Activated T-cell treated with anti-CD3 and anti-CD28 coated beads for 1 hour (primary cell): ENCODE measurements around the gene PSMD8.
"Not testable (repeated sequence)": the region's sequence is repeated elsewhere in the genome, so short reads cannot be mapped to it uniquely, and the experiment has no call there.

Source experiments
- DNase-seq: peaks from one replicate; pipeline ENCODE4 v3.0.0-alpha.2; 2020; ENCODE audit warnings: low read depth

Gene PSMD8

DNA sequence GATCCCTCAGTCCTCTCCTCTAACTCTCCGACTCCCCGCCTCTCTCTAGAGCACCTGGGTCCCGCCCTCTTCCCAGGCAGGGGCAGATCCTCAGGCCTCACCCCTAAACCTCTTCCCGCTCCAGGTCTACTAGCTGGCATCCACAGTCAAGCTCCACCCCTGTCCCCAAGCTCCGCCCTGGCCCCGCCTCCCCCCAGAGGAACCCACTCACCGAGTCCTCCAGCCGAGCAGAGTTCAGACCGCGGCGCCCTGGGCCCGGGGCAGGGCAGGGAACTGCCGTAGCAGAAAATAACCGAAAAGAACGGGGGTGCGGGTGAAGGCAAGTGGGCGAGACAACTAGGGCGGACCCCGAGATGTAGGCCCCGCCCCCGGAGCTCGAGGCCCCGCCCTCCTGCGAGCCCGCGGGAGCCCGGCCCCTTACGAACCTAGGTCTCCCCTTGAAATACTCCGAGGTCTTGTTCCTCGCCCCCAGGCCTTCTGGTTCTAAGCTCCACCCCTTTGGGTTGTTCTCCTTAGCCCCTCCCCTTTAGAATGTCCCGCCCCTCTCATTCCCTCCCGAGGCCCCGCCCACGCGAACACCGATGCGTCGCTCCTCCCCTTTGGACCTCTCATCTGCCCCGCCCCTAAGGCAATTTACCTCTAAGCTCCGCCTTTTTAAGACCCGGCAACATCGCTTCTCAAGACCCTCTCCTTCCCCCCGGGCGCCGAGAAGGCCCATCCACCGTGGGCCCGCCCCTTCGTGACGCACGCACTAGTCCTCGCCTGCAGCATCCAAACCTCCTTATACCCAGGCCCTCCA, 13.4 kb downstream of the PSMD8 start, which contains the start of gene GGN:
Gene GGN, minus strand, starts transcription at position 485 of the 799 bp plus-strand sequence. CDS start 773 bp downstream, outside the sequence.
- peak; percentile 69 for DNase-seq

DNA sequence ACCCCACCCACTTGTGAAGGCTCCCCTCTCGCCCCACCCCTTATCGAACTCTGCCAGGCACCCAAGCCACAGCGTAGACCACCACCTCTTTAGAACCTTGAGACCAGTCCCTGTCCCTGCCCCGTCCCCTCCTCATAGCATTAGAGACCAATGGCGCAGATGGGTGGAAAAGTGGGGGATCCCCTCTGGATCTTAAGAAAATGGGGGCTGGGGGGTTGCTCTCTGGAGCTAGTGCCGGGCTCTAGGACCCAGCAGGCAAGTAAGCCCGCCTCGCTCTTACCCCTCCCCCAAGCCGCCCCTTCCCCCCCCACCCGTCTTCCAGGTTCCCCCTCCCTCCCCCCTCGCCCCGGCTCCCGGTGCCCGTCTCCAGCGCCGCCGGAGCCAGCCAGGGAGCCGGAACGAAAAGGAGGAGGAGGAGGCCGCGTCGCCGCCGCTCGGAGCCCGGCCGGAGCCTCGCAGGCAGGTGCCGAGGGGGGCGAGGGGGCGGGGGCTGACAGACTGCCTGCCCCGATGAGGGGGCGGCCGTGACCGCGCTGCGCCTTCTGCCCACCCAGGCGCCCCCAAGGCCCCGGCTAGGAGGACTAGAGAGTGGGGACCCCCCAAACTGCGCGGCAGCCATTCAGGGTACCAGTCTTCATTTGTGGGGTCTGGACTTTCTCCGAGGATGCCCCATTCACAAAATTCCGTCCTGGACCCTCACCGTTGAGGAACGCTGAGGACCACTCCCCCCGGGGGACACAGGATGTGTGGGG, 14.2 kb downstream of the PSMD8 start, which contains the start of gene SPRED3:
Gene SPRED3, plus strand, starts transcription at position 349 of the 752 bp plus-strand sequence. CDS start 1,606 bp downstream, outside the sequence.
- no peak for DNase-seq

DNA sequence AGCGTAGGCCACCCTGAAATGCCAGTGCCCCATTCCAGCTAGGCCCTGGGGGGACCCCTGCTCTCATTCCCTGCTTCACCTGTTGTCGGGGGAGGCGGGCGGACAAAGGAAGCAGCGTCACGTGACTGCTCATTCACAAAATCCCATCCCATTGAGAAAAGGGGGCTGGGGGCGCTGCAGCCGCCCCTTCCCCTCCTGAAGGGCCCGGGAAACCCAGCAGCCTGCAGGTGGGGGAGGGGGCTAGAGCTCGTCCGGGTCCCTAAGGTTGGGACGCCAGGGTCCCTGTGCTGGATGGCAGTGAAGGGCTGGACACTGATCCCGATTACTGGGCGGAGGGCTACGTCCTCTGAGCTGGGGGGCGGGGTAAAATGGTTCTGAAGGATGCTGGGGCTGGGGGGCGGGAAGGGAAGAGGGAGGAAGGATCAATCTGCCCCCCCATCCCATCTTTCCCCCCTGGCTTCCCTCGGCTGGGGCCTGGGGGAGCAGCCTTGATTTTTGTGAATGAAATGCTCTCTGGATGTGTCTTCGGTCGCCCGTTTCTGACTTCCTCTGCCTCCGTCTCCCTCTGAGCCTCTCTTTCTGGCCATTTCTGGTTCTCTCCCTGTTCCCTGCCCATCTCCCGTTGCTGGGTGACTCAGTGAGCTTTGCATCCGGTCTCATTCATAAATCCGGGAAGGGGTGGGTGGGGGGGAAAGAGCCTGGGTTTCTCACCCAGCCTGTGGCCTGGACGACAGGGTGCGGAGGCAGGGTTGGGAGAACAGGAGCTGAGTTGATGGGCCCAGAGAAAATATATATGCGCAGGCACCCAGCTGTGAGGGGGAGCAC, 14.9 kb downstream of the PSMD8 start:
- no peak for DNase-seq

DNA sequence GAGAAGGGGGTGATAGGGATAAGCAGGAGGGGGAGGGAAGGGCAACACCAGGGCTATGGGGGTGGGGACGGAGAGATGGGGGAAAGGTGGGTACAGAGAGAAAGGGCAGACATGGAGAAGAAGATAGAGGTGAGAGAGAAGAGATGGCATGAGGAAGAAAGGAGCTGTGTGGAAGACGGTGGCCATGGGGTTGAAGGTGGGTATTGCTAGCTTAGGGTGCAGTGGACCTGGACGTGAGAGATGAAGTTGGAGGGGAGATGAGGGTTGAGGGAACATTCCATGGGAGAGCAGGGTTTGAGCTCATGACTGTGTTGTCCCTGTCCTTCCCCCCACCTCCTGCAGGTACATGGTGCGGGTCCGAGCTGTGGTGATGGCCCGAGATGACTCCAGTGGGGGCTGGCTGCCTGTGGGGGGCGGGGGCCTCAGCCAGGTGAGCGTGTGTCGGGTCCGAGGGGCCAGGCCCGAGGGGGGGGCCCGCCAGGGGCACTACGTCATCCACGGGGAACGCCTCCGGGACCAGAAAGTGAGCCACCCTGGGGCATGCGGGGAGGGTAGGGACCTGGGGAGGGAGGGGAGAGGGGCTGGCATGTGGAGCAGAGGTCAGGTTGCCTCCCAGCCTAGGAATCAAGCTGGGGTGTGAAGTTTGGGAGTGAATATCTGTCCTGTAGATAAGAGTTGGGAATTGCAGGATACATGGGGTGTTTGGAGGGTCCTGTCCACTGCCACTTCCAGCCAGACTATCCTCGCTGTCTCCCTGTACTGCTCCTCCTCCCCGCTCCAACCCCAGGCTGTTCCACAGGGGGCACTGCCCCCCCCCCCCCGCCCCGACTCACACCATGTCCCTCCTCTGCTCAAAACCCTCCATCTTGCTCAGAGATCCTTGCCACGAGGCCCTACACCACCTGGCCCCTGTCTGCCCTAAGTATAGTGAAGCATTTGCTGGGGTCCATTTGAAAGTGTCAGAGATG, 15.9 kb downstream of the PSMD8 start:
- no peak for DNase-seq

DNA sequence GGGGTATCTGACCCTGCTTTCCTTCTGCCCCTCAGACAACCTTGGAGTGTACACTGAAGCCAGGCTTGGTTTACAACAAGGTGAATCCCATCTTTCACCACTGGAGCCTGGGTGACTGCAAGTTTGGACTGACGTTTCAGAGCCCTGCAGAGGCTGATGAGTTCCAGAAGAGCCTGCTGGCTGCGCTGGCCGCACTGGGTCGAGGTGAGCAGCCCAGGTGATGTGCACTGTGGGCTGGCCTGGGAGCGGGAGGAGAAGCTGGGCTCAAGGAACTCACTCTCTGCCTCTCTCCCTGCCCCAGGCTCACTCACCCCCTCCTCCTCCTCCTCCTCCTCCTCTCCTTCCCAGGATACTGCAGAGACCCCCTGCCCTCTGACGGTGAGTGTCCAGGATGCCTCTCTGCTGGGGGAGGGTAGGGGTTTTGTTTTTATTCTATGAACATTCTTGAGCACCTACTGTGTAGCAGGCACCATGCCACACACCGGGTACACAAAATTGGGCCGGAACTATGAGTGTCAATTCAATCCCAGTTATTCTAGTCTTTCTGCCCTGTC, 17.6 kb downstream of the PSMD8 start:
- no peak for DNase-seq

DNA sequence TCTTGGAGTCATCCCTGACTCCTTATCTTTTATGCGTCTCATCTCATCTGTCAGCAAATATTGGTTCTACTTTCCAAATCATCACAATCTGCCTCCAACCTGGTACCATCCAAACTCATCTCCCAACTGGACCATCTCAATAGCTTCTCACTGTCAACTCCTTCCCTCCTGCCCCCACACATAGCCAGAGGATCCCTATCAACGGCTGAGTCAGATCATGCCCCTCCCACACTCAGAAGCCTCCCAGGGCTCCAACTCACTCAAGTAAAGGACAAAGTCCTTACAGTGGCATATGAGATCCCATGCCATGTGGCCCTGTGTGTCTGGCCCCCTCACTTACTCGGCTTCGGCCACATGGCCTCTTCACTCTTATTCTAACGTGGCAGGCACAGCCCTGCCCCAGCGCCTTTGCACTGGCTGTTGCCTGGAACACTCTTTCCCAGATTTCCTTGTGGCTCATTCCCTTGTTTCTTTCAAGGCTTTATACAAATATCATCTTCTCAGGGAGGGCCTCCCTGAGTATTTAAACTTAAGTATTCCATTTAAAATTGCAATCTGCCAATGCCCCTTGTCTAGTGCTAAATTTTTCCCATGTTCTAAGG, 18.4 kb downstream of the PSMD8 start:
- no peak for DNase-seq

DNA sequence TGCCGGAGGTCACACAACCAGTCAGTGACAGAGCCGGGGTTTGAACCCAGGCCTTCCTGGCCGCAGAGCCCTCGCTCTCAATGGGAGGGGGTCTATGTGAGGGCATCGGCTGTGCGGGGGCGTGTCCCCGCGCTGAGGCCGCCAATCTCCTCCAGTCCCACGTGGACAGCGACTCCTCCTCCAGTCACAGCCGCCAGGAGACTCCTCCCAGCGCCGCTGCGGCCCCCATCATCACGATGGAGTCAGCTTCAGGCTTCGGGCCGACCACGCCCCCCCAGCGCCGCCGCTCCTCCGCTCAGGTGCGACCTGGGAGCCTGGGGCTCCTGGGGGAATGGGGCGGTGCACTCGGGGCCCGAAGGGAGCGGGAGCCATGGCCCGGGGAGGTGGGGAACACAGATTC, 20.1 kb downstream of the PSMD8 start:
- peak; percentile 50 for DNase-seq

DNA sequence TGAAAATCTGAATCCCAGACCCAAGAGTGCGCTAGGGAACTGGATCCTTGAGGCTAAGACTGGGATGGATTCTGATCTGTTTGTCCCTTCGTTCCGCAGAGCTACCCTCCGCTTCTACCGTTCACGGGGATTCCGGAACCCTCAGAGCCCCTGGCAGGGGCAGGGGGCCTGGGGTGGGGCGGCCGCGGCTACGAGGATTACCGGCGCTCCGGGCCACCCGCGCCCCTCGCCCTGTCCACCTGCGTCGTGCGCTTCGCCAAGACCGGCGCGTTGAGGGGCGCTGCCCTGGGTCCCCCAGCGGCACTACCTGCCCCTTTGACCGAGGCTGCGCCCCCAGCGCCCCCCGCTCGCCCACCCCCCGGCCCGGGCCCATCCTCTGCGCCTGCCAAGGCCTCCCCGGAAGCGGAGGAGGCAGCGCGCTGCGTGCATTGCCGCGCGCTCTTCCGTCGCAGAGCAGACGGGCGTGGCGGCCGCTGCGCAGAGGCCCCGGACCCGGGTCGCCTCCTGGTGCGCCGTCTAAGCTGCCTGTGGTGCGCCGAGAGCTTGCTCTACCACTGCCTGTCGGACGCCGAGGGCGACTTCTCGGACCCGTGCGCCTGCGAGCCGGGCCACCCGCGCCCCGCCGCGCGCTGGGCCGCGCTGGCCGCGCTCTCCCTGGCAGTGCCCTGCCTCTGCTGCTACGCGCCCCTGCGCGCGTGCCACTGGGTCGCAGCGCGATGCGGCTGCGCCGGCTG, 21.2 kb downstream of the PSMD8 start:
- peak; percentile 30 for DNase-seq

DNA sequence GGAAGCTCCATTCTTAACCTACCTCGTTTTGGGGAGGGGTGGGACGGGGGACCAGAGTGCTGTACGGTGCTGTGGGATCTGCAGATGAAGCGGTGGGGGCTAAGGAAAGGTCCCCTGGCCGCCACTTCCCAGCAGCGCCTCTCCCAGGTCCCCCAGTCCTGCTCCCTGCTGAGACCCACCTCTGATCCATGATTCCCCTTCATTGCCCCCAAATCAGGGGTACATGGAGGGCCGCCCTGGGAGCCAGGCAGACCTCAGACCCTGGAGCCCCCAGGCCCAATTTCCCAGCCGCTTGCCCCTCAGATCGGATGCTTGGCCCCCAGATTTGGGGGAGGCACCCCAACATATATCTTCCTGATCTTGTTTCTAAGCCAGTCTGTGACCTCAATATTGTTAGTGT, 24.7 kb downstream of the PSMD8 start:
- DNase-seq, result no peak

DNA sequence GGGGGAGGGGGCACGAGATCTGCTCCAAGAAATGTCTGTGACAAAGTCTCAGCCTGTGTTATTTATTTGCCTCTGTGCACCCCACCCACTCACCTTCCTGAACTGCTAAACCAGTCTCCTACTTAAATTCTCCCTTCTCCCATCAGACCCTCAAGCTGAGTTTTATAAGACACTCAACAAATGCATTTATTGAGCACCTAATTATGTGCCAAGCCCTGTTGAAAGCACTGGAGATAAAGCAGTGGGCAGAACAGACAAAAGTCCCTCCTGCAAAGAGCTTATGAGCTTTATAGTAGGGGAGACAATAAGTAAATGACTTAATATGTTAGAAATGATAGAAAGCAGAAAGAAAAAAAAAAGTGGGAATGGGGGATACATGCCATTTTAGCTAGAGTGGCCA, 25.2 kb downstream of the PSMD8 start:
- DNase-seq, result no peak

DNA sequence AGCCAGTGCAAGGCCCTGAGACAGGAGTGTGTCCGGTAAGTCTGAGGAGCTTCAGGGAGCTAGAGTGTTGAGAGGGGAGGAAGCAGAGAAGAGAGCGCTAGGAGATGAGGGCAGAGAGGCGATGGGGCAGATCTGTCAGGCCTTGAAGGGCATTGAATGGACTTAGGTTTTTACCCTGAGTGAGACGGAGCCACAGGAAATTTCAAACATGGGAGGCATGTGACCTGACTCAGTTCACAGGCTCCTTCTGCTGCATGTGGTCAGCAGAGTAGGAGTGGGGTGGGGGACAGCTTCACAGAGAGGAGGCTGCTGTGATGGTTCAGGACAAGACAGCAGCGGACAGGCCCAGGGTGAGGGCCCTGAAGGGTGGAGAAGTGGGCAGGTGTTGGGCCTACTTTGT, 26.0 kb downstream of the PSMD8 start:
- DNase-seq, result no peak

DNA sequence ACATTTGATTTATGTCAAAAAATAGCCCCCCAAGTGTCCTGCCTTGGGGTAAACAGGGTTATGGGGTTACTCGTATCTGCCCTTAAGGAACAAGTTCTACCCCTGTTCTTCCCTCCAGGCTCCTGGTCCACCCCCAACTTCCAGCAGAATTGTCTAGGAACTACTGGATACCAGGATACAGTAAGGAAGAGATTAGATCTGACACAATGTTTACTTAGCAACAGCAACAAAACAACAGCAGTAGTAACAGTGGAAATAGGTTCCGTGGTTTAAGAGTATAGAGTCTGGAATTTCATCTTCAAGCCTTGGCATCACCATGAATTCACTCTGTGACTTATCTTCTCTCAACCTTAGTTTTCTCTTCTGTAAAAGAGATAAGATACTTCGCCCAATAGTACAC, 26.8 kb downstream of the PSMD8 start:
- DNase-seq, result no peak

DNA sequence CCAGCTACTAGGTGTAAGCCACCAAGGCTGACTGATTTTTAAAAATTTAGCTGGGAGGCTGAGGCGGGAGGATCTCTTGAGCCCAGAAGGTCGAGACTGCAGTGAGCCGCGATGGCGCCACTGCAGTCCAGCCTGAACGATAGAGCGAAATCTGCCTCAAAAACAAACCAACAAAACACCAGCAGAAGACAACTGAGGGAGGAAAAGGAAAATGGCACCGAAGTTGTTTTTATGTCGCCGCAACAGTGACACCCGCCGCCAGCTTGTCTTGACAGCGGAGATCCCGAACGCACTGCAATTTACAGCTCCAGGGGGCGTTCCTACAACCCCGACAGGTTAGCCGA, 28.2 kb downstream of the PSMD8 start:
- no peak for DNase-seq

DNA sequence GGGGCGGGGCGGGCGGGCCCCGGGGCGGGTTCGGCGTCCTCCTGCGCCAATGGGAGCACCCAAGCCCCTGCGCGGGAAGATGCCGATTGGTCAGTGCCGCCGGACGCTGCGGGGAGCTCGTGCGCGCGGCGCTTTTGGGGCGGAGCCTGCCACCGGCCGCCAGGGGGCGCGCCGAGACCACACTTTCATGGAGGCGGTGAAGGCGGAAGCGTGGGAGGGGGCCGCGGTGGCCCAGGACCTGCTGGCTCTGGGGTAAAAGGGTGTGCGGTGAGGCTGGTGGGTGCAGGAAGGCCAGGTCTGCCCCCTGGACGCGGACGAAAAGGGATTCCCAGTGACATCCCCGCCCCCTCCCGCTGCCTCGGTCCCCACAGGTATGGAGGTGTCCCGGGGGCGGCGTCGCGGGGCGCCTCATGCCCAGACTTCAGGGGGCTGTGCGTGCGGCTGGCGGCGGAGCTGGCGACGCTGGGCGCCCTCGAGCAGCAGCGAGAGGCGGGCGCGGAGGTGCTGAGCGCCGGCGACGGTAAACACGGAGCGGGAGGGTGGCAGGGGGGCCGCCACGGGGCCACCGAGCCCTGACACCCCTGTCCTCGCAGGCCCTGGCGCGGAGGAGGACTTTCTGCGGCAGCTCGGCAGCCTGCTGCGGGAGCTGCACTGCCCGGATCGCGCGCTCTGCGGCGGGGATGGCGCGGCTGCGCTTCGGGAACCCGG, 28.8 kb downstream of the PSMD8 start, which contains the start of gene FAM98C:
Gene FAM98C, plus strand, starts transcription at position 127 of the 708 bp plus-strand sequence. Its CDS starts 61 bp downstream, at position 188.
- peak; percentile 97 for DNase-seq

DNA sequence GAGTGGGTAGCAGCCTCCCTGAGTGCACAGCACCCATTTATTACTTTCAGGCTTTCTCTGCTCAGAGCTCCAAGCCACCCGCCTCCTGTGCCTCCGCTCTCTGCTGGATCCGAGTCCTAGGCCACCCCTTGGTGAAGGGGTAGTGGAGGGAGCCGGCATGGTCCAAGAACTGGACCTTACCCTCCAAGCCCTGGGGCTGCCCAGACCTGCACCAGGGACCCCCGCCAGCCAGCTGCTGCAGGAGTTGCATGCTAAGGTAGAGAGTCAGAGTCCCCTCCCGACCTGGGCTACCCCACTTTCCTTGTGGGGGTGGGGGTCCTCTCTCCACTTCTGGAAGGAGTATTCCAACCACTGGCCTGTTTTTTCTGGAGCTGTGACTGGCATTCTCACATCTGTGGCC, 30.5 kb downstream of the PSMD8 start:
- no peak for DNase-seq

DNA sequence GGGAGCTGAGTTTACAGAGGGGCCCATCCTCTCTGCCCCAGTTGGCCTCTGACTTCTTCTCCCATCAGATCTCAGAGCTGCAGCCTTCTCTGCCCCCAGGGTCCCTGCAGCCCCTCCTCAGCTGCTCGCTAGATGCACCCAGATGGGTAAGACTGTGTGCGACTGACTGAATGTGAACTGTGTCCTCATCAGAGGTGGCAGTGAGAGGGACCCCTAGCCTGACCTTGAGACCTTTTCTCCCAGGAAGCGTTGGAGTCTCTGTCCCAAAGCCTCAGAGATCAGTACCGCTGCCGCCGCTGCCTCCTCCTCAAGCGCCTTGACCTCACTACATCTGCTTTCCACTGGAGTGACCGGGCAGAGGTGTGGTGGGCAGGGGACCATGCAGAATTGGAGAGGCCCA, 30.9 kb downstream of the PSMD8 start:
- no peak for DNase-seq

DNA sequence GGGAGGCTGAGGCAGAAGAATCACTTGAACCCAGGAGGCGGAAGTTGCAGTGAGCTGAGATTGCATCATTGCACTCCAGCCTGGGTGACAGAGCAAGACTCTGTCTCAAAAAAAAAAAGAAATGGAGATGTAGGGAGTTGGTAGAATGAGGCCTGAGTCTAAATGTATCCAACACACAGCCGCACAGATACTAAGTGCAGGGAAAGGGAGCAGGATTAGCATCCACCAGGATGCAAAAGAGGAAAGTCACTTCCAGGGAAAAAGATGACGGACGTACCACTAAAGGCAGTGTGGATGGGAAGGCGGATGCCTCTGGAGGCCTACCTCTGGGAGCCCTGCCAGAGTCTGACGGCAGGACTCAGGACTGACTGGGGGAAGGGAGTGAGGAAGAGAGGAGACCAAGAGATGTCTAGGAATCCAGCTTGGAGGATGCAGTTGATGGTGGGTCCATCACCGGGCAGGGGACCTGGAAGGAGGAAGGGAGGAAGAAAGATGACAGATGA, 35.3 kb downstream of the PSMD8 start:
- no peak for DNase-seq

DNA sequence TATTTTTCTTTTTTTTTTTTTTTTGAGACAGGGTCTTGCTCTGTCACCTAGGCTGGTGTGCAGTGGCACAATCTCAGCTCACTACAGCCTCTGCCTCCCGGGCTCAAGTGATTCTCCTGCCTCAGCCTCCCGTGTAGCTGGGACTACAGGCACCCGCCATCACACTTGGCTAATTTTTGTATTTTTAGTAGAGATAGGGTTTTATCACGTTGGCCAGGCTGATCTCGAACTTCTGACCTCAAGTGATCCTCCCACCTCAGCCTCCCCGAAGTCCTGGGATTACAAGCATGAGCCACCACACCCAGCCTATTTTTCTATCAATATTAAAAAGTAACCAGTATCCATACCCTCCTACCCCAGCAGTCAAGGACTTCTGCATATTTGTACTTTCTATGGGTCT, 36.0 kb downstream of the PSMD8 start:
- DNase-seq, result not testable (repeated sequence)
